Vagina (tissue), 2 donors: ENCODE results near the gene IGF2BP3. TPM values are rescaled to one million over a fixed set of nuclear protein-coding genes. Genes with fewer than 3 reads are reported as not detected.

ENCODE experiments used
- DNase-seq, 2 donors: peaks; one replicate each; pipeline ENCODE4 v3.0.0-alpha.2; 2017; ENCODE audit errors: extremely low spot score in 2 of 2
- H3K27ac ChIP-seq: fragments of 200-600 bp; sonication (generic); one replicate; pipeline ENCODE4 v1.5.1; 2019
- H3K27me3 ChIP-seq: fragments of 200-600 bp; sonication (generic); one replicate; pipeline ENCODE4 v1.5.1; 2019
- H3K36me3 ChIP-seq, 2 donors: fragments of 200-600 bp; sonication (generic); one replicate each; pipeline ENCODE4 v1.5.1; 2017 to 2019
- H3K4me1 ChIP-seq: fragments of 200-600 bp; sonication (generic); one replicate; pipeline ENCODE4 v1.5.1; 2019
- H3K4me3 ChIP-seq, 2 donors: fragments of 200-600 bp; sonication (generic); 1 replicate in 1 of 2; 2 replicates in 1 of 2; pipeline ENCODE4 v1.5.1; 2016 to 2019
- H3K9me3 ChIP-seq: fragments of 200-600 bp; sonication (generic); one replicate; pipeline ENCODE4 v1.5.1; 2019
- POLR2A ChIP-seq, 2 donors: fragments of 450-650 bp; IDR thresholded peaks; one replicate each; pipeline ENCODE4 v1.6.1; 2017; ENCODE audit warnings: antibody characterized with exemption in 2 of 2, mild to moderate bottlenecking in 2 of 2, moderate library complexity in 2 of 2
- POLR2AphosphoS5 ChIP-seq, 2 donors: sonication (generic); formaldehyde crosslinking; IDR thresholded peaks; one replicate each; pipeline ENCODE4 v1.9.0; 2017; ENCODE audit warnings: antibody characterized with exemption in 2 of 2, mild to moderate bottlenecking in 2 of 2, low read depth in 1 of 2; ENCODE audit not compliant: insufficient read depth in 1 of 2
- intact Hi-C: fragments of 100-400 bp; cut with DNase I; formaldehyde crosslinking; loops from one replicate; pipeline ENCODE4 v1.15.1; 2023
- total RNA-seq: library from RNA; depleted of rRNA; stranded (reverse); fragments of >200 nt; gene quantifications from one replicate; pipeline ENCODE4 v1.2.3, GENCODE V29; 2016
- TF ChIP-seq, protein P1 (sequence below), 3 experiments: fragments of 450-650 bp in 2 of 3; fragments of 200-600 bp in 1 of 3; sonication (generic) in 1 of 3; IDR thresholded peaks; one replicate each; pipeline ENCODE4 v1.5.1; 2017 to 2019; ENCODE audit warnings: antibody characterized with exemption in 3 of 3, mild to moderate bottlenecking in 2 of 3, moderate library complexity in 2 of 3

The IGF2BP3 gene
- total RNA-seq, 1 donor from 2014 or later, result 11.8 TPM

GRCh38 chr7:23337374-23337773 lies 132.9 kb downstream of the IGF2BP3 start:
- Histone ChIP-seq H3K4me3 (no peak overlapping the region), H3K27ac (no peak overlapping the region), H3K36me3 (no peaks in the 10 kb centered on the region), H3K9me3 (no peaks in the 10 kb centered on the region), H3K4me1 (peaks cover 26% of the 10 kb centered on the region), H3K27me3 (no peaks in the 10 kb centered on the region)
- intact Hi-C loops, result no loop called here
- no peak for DNase-seq
- TF ChIP-seq, protein P1, sequence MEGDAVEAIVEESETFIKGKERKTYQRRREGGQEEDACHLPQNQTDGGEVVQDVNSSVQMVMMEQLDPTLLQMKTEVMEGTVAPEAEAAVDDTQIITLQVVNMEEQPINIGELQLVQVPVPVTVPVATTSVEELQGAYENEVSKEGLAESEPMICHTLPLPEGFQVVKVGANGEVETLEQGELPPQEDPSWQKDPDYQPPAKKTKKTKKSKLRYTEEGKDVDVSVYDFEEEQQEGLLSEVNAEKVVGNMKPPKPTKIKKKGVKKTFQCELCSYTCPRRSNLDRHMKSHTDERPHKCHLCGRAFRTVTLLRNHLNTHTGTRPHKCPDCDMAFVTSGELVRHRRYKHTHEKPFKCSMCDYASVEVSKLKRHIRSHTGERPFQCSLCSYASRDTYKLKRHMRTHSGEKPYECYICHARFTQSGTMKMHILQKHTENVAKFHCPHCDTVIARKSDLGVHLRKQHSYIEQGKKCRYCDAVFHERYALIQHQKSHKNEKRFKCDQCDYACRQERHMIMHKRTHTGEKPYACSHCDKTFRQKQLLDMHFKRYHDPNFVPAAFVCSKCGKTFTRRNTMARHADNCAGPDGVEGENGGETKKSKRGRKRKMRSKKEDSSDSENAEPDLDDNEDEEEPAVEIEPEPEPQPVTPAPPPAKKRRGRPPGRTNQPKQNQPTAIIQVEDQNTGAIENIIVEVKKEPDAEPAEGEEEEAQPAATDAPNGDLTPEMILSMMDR (IDR thresholded peaks at IDR 0.05), result no peak
- TF ChIP-seq POLR2AphosphoS5 (IDR thresholded peaks at IDR 0.05; ENCODE audit: insufficient read depth in 1 of 2, low read depth in 1 of 2) (no peak), POLR2A (IDR thresholded peaks at IDR 0.05) (no peak)

DNA sequence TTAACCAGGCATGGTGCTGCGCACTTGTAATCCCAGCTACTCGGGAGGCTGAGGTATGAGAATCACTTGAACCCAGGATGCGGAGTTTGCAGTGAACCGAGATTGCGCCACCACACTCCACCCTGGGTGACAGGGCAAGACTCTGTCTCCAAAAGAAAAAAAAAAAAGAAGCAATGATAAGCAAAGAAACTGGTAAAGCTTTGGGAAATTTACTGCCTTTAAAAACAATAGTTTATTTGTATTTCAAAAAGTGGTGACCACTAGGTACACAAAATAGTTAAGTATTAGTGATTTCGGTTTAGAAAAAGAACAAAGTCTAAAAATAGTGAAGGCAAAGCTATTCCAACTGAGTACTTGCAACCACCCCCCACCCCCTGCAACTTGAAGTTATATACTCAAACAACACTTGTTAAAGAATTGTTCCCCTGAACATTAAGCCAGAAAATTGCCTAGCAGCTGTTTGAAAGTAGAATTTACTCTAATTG lies 133.4 kb downstream of the IGF2BP3 start:
- H3K27ac ChIP-seq, result no peak overlapping the region
- no peaks in the 10 kb centered on the region for H3K36me3 ChIP-seq
- TF ChIP-seq POLR2A (IDR thresholded peaks at IDR 0.05), result no peak
- no peak for TF ChIP-seq POLR2AphosphoS5 (IDR thresholded peaks at IDR 0.05; ENCODE audit: insufficient read depth in 1 of 2, low read depth in 1 of 2)
- no peak overlapping the region for H3K4me3 ChIP-seq
- no peaks in the 10 kb centered on the region for H3K9me3 ChIP-seq
- intact Hi-C loops, result no loop called here
- no peaks in the 10 kb centered on the region for H3K27me3 ChIP-seq
- H3K4me1 ChIP-seq, result peaks cover 26% of the 10 kb centered on the region
- no peak for DNase-seq

- no peak overlapping the region for H3K27ac ChIP-seq
- H3K27me3 ChIP-seq, result no peaks in the 10 kb centered on the region
- H3K9me3 ChIP-seq, result no peaks in the 10 kb centered on the region
- TF ChIP-seq, protein P1 (IDR thresholded peaks at IDR 0.05), result no peak
- TF ChIP-seq POLR2AphosphoS5 (IDR thresholded peaks at IDR 0.05; ENCODE audit: insufficient read depth in 1 of 2, low read depth in 1 of 2) (no peak), POLR2A (IDR thresholded peaks at IDR 0.05) (no peak)
- no peak for DNase-seq
- no peak overlapping the region for H3K4me3 ChIP-seq
- H3K36me3 ChIP-seq, result no peaks in the 10 kb centered on the region
- peaks cover 26% of the 10 kb centered on the region for H3K4me1 ChIP-seq
- intact Hi-C loops, result no loop called here
These were observed 134.2 kb downstream of the IGF2BP3 start for GRCh38 chr7:23336086-23336485.

DNA sequence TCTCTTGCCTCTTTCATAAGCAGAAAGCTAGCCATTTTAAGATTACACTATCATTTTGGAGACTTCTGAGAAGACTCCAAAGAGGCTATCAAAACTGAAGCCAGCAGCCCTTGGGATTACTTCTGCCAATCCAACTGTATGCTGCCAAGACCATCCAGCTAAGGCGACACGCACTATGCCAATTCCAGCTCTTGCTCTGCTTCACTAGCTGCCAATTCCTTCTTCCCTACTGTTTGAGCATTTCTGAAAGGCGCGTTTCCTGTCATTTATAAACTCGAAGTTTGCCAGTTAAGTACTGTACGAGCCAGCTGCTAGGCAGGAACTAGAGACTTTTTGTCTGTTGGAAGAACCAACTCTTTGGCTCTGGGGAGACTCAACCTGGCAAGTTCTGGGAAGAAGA lies 134.7 kb downstream of the IGF2BP3 start:
- no peaks in the 10 kb centered on the region for H3K36me3 ChIP-seq
- H3K4me3 ChIP-seq, result no peak overlapping the region
- H3K27ac ChIP-seq, result no peak overlapping the region
- no peaks in the 10 kb centered on the region for H3K9me3 ChIP-seq
- no peaks in the 10 kb centered on the region for H3K27me3 ChIP-seq
- intact Hi-C loops, result no loop called here
- DNase-seq, result no peak
- H3K4me1 ChIP-seq, result peaks cover 26% of the 10 kb centered on the region
- TF ChIP-seq POLR2AphosphoS5 (IDR thresholded peaks at IDR 0.05; ENCODE audit: insufficient read depth in 1 of 2, low read depth in 1 of 2), result no peak
- TF ChIP-seq, protein P1 (IDR thresholded peaks at IDR 0.05), result no peak
- TF ChIP-seq POLR2A (IDR thresholded peaks at IDR 0.05), result no peak

- no peak for DNase-seq
- no peaks in the 10 kb centered on the region for H3K9me3 ChIP-seq
- no peak overlapping the region for H3K27ac ChIP-seq
- H3K27me3 ChIP-seq, result no peaks in the 10 kb centered on the region
- H3K36me3 ChIP-seq, result no peaks in the 10 kb centered on the region
- peaks cover 26% of the 10 kb centered on the region for H3K4me1 ChIP-seq
- intact Hi-C loops, result no loop called here
- H3K4me3 ChIP-seq, result no peak overlapping the region
- TF ChIP-seq, protein P1 (IDR thresholded peaks at IDR 0.05), result no peak
- TF ChIP-seq POLR2A (IDR thresholded peaks at IDR 0.05) (no peak), POLR2AphosphoS5 (IDR thresholded peaks at IDR 0.05; ENCODE audit: insufficient read depth in 1 of 2, low read depth in 1 of 2) (no peak)
These were observed 135.2 kb downstream of the IGF2BP3 start for GRCh38 chr7:23335136-23335535.
